GM18870 (cell line): Measurements from ENCODE around the gene STXBP4.
A peak's percentile ranks its signal among the peaks of the same experiment; 100 is the strongest.

Experiments
- ATAC-seq: cut with Tn5 transposase; IDR thresholded peaks from one replicate; pipeline ENCODE4 v1.9.1; 2021; ENCODE audit warnings: moderate library complexity; ENCODE audit not compliant: unreplicated experiment

Gene STXBP4

GRCh38 chr17:55163408-55163807 is 194.8 kb downstream of the STXBP4 start:
- ATAC-seq = no peak

- no peak for ATAC-seq
These were observed 197.9 kb downstream of the STXBP4 start for GRCh38 chr17:55166506-55166905.

GRCh38 chr17:55167024-55167725 is 198.6 kb downstream of the STXBP4 start:
- no peak for ATAC-seq

- ATAC-seq = peak; percentile 85
These were observed 200.6 kb downstream of the STXBP4 start for GRCh38 chr17:55168958-55169687.

- peak; percentile 45 for ATAC-seq
These were observed 203.2 kb downstream of the STXBP4 start for GRCh38 chr17:55171634-55172328.

GRCh38 chr17:55172612-55173011 is 204.0 kb downstream of the STXBP4 start:
- ATAC-seq = no peak

- ATAC-seq = no peak
These were observed 205.6 kb downstream of the STXBP4 start for GRCh38 chr17:55174133-55174532.

- ATAC-seq = no peak
These were observed 207.3 kb downstream of the STXBP4 start for GRCh38 chr17:55175788-55176427.

- no peak for ATAC-seq
These were observed 208.7 kb downstream of the STXBP4 start for GRCh38 chr17:55177159-55177854.

- ATAC-seq = no peak
These were observed 209.3 kb downstream of the STXBP4 start for GRCh38 chr17:55177855-55178217.

- ATAC-seq = no peak
These were observed 218.6 kb downstream of the STXBP4 start for GRCh38 chr17:55186937-55187770.

GRCh38 chr17:55190748-55191147 is 222.2 kb downstream of the STXBP4 start:
- ATAC-seq = peak; percentile 73

GRCh38 chr17:55198690-55199370 is 230.3 kb downstream of the STXBP4 start:
- ATAC-seq = no peak

GRCh38 chr17:55200904-55201303 is 232.3 kb downstream of the STXBP4 start:
- ATAC-seq = no peak

- ATAC-seq = no peak
These were observed 232.9 kb downstream of the STXBP4 start for GRCh38 chr17:55201308-55201932.

GRCh38 chr17:55202896-55203295 is 234.3 kb downstream of the STXBP4 start:
- ATAC-seq = no peak

- ATAC-seq = no peak
These were observed 239.7 kb downstream of the STXBP4 start for GRCh38 chr17:55208078-55208812.

- no peak for ATAC-seq
These were observed 241.7 kb downstream of the STXBP4 start for GRCh38 chr17:55210292-55210691.
